GM12801 (cell line): ENCODE data around the gene CYP2J2.

Source experiments
- CTCF ChIP-seq: IDR thresholded peaks from one replicate; pipeline ENCODE4 v1.5.1; 2011; ENCODE audit warnings: control low read depth; ENCODE audit not compliant: insufficient read length; ENCODE audit errors: extremely low read depth

CYP2J2 gene

DNA sequence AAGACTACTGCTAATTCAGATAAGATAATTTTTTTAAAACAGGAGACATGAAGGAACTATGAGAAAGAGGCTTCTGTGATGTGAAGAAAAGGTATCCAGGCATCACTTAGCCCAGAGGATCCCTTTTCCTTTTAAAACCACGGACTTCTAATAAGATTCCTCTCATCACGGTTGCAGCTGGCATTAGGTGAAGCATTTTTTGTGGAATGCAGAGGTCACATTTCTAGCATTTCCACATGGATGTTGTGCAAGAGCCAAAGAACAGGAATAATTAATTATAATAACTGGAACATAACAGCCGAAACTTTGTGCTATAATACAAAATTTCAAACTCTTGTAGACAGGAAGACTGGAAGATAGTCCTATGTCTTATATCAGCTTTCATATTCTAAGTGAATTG lies 27.6 kb downstream of the CYP2J2 start:
- TF ChIP-seq CTCF: no peak

DNA sequence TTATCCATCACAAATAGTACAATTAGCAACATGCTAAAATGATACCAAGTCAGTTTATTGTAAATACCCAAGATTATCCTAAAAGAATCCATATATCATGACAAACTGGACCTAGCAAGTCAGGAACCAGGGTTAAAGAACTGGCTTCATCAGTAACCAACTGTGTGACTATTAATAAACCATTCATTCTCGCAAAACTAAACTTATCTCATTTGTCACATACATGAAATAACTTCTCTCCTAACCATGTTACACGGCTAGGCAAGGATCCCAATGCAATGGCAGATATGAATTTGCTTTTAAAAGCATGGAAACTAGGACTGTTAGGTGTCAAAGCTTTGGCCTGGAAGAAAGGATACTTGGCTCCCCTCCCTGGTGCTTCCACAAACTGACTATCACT lies 29.4 kb downstream of the CYP2J2 start:
- no peak for TF ChIP-seq CTCF

GRCh38 chr1:59892841-59893811 lies 33.4 kb downstream of the CYP2J2 start:
- TF ChIP-seq CTCF: no peak

DNA sequence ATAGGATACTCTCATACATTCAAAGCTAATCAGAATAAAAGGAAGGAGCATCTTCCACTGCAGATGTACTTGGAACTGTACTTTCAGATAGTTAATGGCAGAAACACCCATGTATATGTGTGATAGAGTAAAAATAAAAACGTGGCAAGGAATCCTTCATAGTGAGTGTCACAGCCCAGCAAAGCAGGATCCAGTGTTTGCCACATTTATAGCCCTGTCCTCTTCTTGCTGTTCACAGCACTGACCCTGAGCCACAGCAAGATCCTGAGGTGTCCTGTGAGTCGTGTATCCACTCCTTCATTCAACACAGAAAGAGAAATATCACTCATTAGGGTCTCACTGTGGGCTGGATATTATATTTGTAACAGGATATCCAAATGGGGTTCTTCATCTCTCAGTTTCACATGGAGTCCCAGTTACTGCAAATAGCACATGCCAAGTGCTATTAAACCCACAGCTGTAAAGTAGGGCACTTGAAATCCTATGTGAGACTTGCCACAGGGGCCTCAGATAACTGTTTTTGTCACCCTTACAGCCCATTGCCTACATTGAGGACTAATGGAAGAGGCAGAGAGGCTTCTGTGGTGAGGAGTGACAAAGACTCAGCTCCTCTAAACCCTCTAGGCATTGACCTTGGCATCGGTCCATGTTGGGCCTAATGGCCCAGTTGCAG lies 41.3 kb downstream of the CYP2J2 start:
- no peak for TF ChIP-seq CTCF

- no peak for TF ChIP-seq CTCF
Measured at GRCh38 chr1:59880735-59881134, 45.8 kb downstream of the CYP2J2 start.

DNA sequence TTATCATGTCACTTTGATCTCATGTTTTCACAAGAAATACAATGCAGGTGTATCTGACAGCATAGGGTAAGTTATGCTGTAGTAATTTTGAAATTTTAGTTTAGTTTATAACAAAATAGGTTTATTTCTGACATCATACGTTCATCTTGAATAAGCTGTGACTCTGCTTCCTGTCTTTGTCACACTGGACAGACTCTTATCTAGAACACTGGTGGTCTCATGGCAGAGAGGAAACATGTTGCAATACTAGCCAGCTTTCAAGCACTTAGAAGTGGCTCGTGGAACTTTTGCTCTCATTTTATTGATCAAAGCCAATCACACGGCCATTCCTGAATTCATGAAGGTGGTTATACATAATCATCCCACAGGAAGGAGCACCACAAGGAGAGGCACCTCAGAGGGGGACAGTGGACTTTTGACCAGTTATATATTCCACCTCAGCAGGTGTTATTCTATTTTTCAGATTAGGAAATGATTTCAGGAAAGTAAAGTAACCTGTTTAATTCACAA lies 46.5 kb downstream of the CYP2J2 start:
- no peak for TF ChIP-seq CTCF

DNA sequence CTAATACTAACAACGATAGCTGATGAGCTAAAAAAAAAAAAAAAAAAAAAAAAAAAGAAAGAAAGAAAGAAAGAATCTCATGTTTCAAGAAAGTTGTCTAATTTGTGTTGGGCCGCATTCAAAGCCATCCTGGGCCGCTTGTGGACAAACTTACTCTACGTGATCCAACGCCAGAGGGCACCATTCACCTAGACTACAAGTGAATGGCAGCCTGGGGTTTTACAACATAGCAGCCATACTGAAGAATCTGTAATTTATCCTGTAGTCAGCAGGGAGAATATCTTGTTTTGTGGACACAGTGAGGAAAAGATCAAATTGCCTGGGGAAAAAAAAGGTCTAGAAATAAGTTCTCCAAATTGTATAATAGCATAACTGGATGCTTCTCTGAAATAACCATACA lies 47.0 kb downstream of the CYP2J2 start:
- TF ChIP-seq CTCF: no peak
